NCI-H1417 (cell line): Measurements from ENCODE around the gene PPM1F.

Experiments used
- DNase-seq, 3 experiments: peaks; one replicate each; lab custom pipeline; 2025; lab: John Stamatoyannopoulos, UW

Gene PPM1F, protein sequence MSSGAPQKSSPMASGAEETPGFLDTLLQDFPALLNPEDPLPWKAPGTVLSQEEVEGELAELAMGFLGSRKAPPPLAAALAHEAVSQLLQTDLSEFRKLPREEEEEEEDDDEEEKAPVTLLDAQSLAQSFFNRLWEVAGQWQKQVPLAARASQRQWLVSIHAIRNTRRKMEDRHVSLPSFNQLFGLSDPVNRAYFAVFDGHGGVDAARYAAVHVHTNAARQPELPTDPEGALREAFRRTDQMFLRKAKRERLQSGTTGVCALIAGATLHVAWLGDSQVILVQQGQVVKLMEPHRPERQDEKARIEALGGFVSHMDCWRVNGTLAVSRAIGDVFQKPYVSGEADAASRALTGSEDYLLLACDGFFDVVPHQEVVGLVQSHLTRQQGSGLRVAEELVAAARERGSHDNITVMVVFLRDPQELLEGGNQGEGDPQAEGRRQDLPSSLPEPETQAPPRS

DNA sequence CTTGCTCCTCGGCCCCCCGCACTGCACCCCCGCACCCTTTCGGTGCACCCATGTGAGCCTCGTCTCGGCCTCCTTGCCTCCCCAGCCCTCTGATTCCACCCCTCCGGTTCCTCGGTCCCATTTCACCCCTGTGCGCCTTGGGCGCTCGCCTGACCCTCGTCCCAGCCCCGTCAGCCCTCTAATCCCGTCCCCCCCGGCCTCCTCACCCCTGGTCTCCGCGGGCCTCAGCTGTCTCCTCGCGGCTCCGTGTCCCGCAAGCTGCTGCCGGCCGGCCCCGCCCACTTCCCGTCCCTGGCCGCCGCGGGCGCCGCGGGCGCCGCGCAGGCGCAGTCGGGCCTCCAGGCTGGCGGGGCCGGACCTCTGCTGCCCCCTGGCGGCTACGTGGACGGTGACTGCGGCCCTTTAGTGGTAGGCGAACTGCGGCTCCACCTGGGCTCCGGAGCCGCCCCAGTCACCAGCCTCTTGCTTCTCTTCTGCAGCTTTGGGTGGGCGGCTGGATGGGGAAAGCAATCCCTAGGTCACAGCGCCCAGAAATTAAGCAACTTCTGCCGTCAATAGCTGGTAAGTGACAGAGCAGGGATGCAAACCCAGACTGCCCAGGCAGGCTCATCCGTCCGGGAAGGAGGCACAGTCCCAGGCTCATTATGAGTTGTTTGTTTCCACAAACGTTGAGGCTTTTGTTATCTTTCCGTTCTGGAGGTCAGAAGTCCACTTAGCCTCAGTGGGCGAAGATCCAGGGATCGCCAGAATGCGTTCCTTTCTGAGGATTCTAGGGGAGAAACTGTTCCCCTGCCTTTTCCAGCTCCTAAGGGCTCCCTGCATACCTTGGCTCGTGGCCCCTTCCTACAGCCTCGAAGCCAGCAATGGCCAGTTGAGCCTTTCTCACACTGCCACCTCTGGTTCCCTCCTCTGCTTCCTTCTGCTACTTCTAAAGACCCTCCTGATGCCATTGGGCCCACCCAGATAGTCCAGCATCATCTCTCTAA, at the start of gene PPM1F:
TSS of gene PPM1F (minus strand) at position 263 of the 986 bp plus-strand sequence. CDS start 6,800 bp downstream, outside the sequence.
- DNase-seq: peak; percentile 65 to 74 (median 72)

DNA sequence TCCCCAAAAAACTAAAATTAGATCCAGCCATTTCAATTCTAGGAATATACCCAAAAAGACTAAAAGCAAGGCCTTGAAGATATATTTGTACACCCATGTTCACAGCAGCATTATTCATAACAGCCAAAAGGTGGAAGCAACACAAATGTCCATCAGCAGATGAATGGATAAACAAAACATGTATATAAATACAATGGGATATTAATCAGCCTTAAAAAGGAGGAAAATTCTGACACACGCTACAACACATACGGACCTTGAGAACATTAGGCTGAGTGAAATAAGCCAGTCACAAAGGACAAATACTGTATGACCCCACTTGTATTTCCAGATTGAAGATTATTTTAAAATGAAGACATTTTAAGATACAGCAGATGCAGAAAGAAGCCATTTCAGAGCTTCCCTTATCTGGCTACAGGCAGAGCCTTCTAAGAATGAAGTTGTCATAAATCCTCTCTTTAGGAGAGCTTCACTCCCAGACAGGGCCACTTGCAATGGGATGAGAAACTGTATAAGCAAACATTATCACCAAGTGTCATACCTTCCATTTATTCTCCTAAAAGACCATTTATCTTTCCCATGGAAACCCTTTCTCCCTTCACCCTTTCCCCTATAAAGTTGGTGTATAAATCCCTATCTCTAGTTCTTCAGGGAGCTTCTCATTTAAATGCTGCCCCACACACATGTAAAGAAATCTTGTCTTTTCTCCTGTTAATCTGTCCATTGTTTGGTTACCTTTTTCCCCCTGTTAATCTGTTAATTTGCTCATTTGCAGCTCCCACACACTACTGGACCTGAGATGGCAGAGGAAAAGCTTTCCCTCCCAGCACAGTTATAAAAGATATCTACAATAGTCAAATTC, 49.2 kb upstream of the PPM1F start:
- DNase-seq: no peak

DNA sequence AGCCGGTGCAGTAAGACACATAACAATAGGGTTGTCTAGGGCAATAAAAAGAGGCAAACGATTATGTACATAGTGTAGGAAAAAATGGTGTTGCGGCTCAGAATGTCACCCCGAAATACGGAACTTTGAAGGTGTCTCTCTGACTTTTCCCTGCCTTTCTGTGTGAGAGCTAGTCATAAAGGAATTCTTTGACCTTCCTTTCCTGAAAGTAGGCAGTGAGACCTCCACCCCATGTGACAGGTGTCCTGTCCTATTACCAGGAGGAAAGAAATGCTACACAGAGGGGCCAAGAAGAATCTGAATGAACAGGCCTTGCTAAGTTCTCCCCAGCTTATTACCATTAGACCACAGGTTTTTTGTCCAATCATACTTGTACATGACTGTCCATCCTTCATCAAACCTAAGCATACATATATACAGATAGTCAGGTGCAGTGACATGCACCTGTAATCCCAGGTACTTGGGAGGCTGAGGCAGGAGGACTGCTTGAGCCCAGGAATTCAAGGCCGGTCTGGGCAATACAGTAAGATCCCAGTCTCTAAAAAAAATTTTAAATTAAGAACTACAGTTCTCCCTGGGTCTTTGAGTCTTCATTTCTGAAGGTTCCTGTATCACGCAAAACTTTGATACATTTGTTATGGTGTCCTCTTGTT, 46.1 kb upstream of the PPM1F start:
- DNase-seq: no peak

DNA sequence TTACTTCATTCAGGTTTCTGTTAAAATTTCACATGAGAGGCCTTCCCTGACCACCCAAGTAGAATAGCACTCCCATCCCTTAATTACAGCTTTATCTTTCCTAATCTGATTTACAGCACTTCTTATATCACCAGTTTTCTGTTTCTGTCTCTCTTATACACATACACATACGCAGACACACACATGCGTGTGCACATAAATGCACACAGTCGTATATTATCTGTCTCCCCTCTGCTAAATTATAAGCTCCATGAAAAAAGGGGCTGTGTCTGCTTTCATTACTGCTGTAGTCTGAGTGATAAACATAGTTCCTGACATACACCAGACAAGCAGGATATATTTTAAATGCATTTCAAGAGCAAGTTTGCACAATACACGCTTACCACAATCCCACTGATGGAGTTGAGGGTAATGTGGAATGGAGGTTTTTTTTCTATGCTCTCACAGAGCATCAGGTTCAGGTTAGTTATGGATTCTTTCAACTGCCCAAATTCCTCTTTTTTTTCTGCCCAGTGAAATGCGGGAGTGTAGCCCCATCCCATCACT, 43.6 kb upstream of the PPM1F start:
- DNase-seq: no peak

DNA sequence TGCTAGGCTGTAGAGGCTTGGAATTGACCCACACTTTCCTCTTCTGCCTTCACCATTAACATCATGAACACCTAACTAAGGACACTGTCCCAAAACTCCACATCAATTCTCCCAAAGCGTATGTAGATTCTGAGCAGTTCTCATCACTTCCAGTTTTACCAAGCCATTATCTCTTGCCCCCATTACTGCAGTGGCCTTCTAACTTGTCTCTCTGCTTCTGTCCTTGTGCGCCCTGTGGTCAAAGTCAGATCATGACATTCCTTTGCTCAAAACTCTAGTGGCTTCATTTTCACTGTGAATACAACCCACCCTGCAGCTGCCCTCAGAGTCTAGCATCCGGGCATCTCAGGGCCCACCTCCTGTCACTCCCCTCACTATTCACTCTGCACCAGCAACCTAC, 43.0 kb upstream of the PPM1F start:
- no peak for DNase-seq

DNA sequence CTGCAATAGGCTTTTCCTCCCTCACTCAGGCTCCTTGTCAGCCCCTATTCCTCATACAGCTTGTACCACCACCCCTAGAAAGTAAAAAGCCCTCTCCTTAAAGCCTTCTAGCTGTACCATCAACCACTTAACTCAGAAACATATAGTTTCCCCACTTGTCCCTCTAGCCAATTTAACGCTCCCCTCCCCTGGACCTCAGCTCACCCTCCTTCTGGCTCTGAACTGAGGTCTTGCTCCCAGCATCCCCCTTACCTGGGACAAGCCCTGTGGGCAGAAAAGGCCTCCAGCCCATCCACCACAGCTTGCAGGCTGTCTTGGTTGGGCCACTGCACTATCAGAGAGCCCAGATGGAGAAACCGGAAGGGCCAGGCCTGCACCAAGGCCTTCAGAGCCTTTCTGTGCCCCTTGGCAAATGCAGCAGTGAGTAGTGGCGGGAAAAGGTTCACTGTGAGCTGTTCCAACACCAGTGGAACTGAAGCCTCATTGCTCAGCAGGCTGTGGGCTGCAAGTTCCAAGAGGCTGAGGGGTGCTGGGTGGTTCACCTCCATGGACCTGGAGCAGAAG, 42.3 kb upstream of the PPM1F start:
- no peak for DNase-seq

DNA sequence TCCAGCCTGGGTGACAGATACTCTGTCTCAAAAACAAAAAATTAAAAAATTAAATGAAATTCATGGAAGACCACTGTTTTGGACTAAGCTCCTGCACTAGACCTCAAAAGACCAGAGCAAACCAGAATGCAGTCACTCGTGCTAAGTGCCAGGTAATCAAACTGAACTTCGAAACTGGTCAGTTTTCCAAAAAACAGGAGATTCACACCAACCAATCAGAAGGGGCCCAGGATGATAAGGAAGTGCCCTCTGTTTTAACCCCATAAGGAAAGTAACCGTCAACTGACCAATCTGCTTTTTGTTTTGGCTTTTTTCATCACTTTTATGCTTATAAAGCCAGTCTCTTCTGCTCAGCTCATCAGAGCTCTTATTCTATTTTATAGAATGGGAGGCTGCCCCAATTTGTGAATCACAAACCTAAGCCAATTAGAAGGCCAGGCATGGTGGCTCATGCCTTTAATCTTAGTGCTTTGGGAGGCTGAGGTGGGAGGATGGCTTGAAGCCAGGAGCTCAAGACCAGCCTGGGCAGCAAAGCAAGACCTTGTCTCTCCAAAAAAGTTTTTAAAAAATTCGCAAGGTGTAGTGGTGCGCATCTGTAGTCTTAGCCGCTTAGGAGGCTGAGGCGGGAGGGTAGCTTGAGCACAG, 40.1 kb upstream of the PPM1F start:
- DNase-seq: no peak

DNA sequence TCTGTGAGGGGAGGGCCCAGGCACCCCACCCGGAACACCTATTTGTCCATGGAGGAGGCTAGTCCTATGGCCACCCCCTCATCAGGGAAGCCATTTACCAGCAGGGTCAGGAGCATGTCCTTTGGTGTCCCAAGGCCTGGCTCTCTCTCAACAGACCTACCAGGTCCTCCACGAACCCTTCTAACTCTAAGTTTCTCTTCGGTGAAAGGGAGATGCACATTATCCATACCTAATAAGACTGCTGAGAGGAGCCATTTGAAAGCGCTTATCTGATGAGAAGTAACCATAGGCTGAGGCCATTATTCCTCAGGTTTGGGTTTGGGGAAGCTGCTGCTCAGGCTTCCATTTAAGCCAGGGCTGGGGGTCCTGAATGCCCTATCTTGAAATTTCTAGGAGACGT, 39.1 kb upstream of the PPM1F start:
- no peak for DNase-seq

DNA sequence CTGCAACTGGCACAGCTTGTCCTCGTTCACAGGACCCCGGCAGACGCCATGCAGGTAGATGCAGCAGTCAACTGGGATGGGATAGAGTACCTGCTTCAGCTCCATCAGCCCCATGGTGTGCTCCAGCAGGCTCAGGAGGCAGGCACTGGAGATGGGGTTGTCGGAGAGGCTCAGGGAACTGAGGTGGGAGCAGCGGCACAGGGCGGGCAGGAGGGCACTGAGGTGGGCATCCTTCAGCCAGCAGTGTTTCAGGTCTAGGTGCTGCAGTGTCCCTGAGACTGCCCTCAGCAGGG, 38.6 kb upstream of the PPM1F start:
- no peak for DNase-seq

DNA sequence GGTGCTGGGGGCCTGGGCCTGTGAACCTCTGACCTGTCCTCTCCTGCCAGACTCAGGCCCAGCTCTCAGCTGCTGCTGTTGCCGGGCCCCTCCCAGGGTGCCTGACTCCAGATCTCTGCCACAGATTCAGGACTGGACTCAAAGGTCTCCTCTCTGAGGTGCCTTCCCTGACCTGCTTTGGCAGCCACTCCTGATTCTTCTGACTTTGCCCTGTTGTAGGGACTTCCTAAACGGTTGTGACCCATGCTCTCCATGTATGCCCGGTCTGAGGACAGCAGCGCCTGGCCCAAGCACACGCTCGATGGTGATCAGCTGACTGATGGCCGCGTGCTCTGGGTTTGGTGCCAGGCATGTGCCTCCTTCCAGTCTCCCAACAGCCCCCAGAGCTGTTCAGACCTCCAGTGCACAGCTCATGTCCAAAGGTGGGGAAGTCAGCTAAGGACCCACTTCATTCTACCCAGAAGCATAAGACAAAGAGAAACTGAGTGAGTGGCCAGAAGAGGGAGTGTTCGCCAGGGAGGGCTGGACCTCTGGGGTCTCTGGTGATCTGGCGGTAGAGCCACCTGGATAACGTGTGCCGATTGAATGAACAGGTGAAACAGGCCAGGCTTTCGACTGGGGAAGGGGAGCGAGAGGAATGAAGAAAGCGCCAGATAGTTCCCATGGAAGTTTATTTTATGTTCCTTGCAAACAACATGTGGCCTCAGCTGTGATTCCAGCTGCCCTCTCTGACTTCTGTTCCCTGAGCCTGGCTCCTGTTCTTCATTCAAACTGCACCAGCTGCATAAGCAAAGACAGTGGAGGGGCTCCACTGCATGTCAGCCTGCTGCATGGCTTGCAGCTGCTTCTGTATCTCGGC, 38.0 kb upstream of the PPM1F start:
- no peak for DNase-seq

DNA sequence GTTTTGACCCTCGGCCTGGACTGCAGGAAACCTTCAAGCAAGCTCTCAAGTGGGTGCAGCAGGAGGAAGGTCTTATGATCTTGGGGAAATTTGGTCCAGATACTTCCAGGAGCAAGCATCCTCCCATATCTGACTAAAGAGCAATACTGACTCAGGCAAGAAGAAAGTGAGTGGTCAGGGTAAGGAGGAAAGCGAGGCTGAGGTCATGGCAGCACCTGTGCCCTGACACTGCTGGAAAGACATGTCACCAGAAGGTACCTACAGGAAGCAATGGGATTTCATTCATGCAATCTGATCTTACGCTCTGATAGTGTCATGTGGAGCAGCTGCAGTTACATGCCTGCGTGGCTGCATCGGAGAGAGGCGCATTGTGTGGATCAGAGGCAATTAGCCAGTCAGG, 36.4 kb upstream of the PPM1F start:
- peak in 1 of 3 experiments; percentile 13 for DNase-seq

DNA sequence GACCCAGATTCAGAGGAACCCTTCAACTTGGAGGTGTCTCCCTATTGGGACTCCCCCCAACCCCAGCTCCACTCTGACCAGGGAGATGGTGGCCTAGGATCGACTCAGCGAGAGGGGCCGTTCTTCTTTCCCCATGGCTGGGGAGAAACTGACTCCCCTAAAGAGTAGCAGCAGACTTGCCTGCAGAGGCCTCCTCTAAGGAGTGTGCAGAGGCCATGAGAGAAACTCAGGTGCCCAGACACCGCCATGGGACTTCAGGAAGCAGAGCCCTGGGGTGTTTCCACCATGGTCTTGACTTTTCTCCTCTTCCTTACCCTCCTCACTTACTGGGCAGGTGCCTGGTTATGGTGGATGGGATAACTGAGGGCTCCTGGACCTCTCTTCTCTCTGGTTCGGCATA, 32.6 kb upstream of the PPM1F start:
- no peak for DNase-seq

DNA sequence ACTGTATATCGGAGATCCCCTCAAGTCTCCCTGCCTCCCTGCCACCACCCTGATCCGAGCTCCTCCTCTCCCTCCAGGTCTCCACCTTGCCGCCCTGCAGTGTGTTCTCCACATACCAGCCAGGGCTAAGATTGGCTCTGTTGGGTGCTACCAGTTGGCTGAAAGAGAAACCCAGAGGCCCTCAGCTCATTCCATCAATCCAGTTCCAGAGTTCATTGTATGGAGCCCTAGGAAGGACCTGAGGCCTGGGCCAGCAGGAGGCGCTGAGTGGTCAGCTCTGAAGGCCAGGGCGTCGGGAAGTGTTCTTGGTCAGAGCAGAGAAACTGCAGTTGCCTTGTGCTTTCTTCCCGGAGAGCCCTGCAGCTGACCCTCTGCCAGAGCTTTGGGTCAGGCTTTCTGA, 32.1 kb upstream of the PPM1F start:
- no peak for DNase-seq

DNA sequence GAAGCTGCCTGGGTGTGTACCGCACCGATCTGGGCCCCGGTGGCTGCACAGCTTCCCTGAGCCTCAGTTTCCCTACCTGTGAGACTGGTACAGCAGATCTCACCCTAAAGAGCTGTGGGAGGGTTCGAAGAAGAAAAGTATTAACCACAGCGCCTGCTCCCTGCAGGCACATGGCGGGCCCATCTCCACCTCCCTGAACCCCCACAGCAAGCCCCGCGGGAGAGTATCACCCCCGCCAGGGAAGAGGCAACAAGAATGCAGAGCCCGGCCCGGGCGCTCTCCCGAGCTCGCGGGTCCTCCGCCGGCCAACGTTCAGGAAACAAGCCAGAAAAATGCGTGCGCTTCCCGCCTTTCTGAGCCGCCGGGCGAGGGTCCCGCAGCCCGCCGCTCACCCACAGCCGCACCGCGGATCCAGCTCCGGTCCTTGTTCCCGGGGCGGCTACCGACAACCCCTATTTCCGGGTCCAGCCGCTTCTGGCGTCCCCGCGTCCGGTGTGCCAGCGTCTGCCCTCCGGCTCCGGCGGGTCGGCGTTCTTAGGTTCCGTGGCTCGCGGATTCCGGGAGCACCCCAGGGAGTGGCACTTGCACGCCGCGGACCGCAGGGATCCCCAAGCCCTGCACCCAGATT, 29.8 kb upstream of the PPM1F start, which contains the start of gene TOP3B:
TSS of gene TOP3B (minus strand) at position 450 of the 628 bp plus-strand sequence. CDS start 7,078 bp downstream, outside the sequence.
- DNase-seq: peak; percentile 60 to 75 (median 71)

DNA sequence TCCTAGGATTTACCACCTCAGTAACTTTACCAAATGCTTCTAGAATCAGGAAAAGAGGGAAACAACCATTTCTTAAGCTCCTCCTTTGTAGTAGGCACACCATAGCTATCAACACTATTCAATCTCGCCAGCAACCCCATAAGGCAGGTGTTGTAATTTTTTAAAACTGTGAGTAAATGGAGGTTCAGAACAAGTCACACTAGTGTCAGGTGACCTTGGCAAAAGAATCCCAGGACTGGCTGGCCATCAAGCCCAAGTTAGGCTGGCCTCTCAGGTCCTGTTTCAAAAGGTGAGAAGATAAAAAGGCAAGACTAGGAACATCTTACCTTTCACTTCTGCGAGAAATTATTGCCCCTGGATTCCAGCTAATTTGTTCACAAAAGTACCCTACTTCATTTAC, 29.2 kb upstream of the PPM1F start:
- no peak for DNase-seq

DNA sequence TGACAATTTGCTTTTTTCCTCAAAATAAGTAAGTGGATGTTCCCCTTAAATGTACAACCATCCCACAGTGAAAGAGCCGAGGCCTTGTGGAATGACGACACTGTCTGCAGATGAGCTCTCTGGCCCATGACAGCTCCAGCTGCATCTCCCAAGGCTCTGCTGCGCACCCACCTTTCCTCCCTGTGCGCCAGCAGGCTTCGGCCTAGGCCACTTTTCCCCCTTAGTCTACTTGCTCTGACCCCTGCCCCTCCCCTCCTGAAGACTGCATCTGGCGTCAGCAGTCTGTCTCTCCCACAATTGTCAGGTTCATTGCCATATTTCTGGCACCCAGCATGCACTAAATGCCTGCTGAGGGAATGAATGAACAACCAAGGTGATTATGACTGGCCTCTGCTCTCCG, 27.9 kb upstream of the PPM1F start:
- DNase-seq: no peak

DNA sequence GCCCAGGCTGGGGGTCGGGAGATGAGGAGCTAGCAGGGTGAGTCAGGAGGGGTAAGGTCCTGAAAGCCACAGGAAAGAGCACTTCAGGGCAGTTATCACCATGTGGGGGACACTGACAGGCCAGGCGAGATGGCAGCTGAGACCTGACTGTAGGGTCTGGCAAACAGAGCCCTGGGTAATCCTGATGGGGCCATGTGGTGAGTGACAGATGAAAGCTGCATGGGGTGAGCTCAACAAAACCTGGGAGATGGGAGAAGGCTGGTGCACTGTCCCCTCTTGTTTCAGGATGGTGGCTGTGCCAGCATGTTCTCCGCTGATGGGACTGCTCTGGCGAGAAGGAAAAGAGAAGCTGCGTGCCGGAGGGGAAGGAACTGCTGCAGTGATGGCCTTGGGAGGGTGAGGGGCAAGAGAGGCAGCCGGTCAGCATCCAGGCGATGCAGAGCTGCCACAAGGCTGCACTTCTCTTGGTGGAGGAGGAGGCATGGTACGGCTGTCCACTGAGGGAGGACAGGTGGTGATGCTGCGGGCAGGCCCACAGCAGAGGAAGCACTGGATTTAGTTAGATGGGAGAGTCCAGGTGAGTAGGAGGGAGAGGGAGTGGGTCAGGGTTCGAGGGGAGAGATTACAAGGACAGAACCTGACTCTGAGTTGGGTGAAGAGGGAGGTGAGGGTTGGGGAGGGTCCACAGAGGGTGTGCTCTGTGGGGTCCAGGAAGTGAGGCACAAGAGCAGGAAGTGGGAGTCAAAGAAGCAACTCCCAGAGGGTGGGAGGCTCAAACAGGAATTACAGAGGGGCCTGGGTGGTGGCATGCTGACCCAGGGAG, 26.1 kb upstream of the PPM1F start:
- DNase-seq: no peak

DNA sequence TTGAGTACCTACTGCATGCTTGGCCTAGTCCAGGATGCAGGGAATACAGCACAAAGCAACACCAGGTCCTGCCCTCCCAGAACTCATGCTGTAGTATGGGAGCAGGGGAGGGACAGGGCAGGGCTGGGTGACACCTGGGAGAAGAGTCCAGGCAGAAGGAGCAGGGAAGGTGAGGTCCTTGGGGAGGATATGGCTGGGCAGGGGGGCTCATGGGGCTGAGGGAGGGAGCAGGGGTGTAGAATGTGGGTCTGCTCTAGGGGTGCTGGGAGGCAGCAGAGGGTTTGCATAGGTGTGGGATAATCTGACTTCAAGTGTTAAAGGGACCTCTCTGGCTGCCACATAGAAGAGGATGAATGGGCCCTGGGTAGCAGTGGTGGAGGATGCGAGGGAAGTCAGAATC, 25.2 kb upstream of the PPM1F start:
- no peak for DNase-seq
